ENCODE data around the gene STAT5B.
A peak's percentile ranks its signal among the peaks of the same experiment; 100 is the strongest.
"Not testable (repeated sequence)": the region's sequence is repeated elsewhere in the genome, so short reads cannot be mapped to it uniquely, and the experiment has no call there.

STAT5B gene

GRCh38 chr17:42305543-42306384, 29.6 kb upstream of the STAT5B start:
- no peak for DNase-seq

GRCh38 chr17:42305031-42305330, 28.8 kb upstream of the STAT5B start:
- DNase-seq = not testable (repeated sequence)

GRCh38 chr17:42304187-42305030, 28.2 kb upstream of the STAT5B start:
- DNase-seq = no peak

- DNase-seq = no peak
Observed at GRCh38 chr17:42303694-42304093, 27.5 kb upstream of the STAT5B start.

- DNase-seq = no peak
Observed at GRCh38 chr17:42301022-42301421, 24.8 kb upstream of the STAT5B start.

GRCh38 chr17:42299913-42300312, 23.7 kb upstream of the STAT5B start:
- not testable (repeated sequence) for DNase-seq

GRCh38 chr17:42299361-42299760, 23.2 kb upstream of the STAT5B start:
- DNase-seq = not testable (repeated sequence)

- DNase-seq = not testable (repeated sequence)
Observed at GRCh38 chr17:42297775-42298174, 21.6 kb upstream of the STAT5B start.

- DNase-seq = no peak
Observed at GRCh38 chr17:42296012-42296411, 19.8 kb upstream of the STAT5B start.

- DNase-seq = no peak
Observed at GRCh38 chr17:42294469-42295398, 18.5 kb upstream of the STAT5B start.

GRCh38 chr17:42291129-42291528, 14.9 kb upstream of the STAT5B start:
- no peak for DNase-seq

- DNase-seq = no peak
Observed at GRCh38 chr17:42290577-42290976, 14.4 kb upstream of the STAT5B start.

GRCh38 chr17:42289611-42290181, 13.5 kb upstream of the STAT5B start:
- DNase-seq = peak; percentile 39 to 64

- peak; percentile 46 to 71 for DNase-seq
Observed at GRCh38 chr17:42288803-42289610, 12.8 kb upstream of the STAT5B start.

GRCh38 chr17:42287977-42288802, 12.0 kb upstream of the STAT5B start, which contains the start of gene STAT5A:
Gene STAT5A (plus strand): TSS chr17:42288498. CDS start chr17:42289412, 914 bp downstream.
- DNase-seq = peak; percentile 85

GRCh38 chr17:42287305-42287976, 11.2 kb upstream of the STAT5B start:
- DNase-seq = peak; percentile 47 to 53

GRCh38 chr17:42286411-42287221, 10.4 kb upstream of the STAT5B start:
- no peak for DNase-seq

GRCh38 chr17:42285346-42286050, 9.3 kb upstream of the STAT5B start:
- DNase-seq = no peak
